Gastroesophageal sphincter (tissue), 4 donors: ENCODE data around the gene CTNNA3. TPM values are rescaled to one million over a fixed set of nuclear protein-coding genes. Genes with fewer than 3 reads are reported as not detected.

Source experiments
- ATAC-seq: fragments of 150-250 bp; one replicate; pipeline ENCODE4 v1.9.1; 2016; ENCODE audit warnings: mild to moderate bottlenecking, moderate library complexity
- H3K27ac ChIP-seq, 4 donors: fragments of 200-600 bp; sonication (generic) in 3 of 4; 1 replicate in 3 of 4; 2 replicates in 1 of 4; pipeline ENCODE4 v1.5.1; 2016 to 2019
- H3K27me3 ChIP-seq: fragments of 200-600 bp; sonication (generic); one replicate; pipeline ENCODE4 v1.5.1; 2019
- H3K36me3 ChIP-seq, 2 donors: fragments of 200-600 bp; sonication (generic); one replicate each; pipeline ENCODE4 v1.5.1; 2019; ENCODE audit warnings: control low read depth in 1 of 2
- H3K4me1 ChIP-seq, 3 donors: fragments of 200-600 bp; sonication (generic); 1 replicate in 2 of 3; 2 replicates in 1 of 3; pipeline ENCODE4 v1.5.1; 2016 to 2019; ENCODE audit warnings: control low read depth in 2 of 3
- H3K4me3 ChIP-seq, 2 donors: fragments of 200-600 bp; sonication (generic); one replicate each; pipeline ENCODE4 v1.5.1; 2019; ENCODE audit warnings: mild to moderate bottlenecking in 1 of 2, moderate library complexity in 1 of 2
- H3K9me3 ChIP-seq, 3 donors: fragments of 200-600 bp; sonication (generic); one replicate each; pipeline ENCODE4 v1.5.1; 2017 to 2019; ENCODE audit warnings: control low read depth in 2 of 3
- CTCF ChIP-seq, 4 experiments: fragments of 200-600 bp in 2 of 4; fragments of 450-650 bp in 2 of 4; sonication (generic) in 1 of 4; IDR thresholded peaks; one replicate each; pipeline ENCODE4 v1.5.1; 2017 to 2019; ENCODE audit warnings: antibody characterized with exemption in 4 of 4, mild to moderate bottlenecking in 2 of 4, moderate library complexity in 2 of 4
- EP300 ChIP-seq: sonication (generic); formaldehyde crosslinking; IDR thresholded peaks from one replicate; pipeline ENCODE4 v1.6.1; 2017; ENCODE audit warnings: antibody characterized with exemption, mild to moderate bottlenecking
- POLR2A ChIP-seq, 2 donors: fragments of 450-650 bp; IDR thresholded peaks; one replicate each; pipeline ENCODE4 v1.6.1; 2017; ENCODE audit warnings: antibody characterized with exemption in 2 of 2, mild to moderate bottlenecking in 2 of 2, moderate library complexity in 1 of 2
- POLR2AphosphoS5 ChIP-seq: sonication (generic); formaldehyde crosslinking; IDR thresholded peaks from one replicate; pipeline ENCODE4 v1.6.1; 2017; ENCODE audit warnings: antibody characterized with exemption
- WGBS, 2 donors: methylation state at CpG; one replicate each; pipeline ENCODE4 v1.1.5; 2018; ENCODE audit warnings: low coverage in 1 of 2; 5-methylcytosine and 5-hydroxymethylcytosine counted together
- total RNA-seq, 4 donors: library from RNA; depleted of rRNA; stranded (reverse); fragments of >200 nt; gene quantifications; one replicate each; pipeline ENCODE4 v1.1.0, GENCODE V29; 2016

Gene CTNNA3
- total RNA-seq, 4 donors from 2014 or later, result 5.1 to 22.0 (median 13.8) TPM

GRCh38 chr10:66294538-66294937, 1401.5 kb downstream of the CTNNA3 start:
- no peaks in the 10 kb centered on the region for H3K36me3 ChIP-seq
- H3K27me3 ChIP-seq, result no peaks in the 10 kb centered on the region
- H3K27ac ChIP-seq, result no peak overlapping the region
- WGBS, 2 donors, result 64 to 70% methylated on average over 3 of the region's 3 CpGs
- ATAC-seq, result no peak
- H3K4me1 ChIP-seq, result no peaks in the 10 kb centered on the region
- H3K4me3 ChIP-seq, result no peak overlapping the region
- TF ChIP-seq POLR2AphosphoS5 (no peak), CTCF (IDR thresholded peaks at IDR 0.05) (no peak), EP300 (no peak), POLR2A (IDR thresholded peaks at IDR 0.05) (no peak)
- no peaks in the 10 kb centered on the region for H3K9me3 ChIP-seq

GRCh38 chr10:66292922-66293321, 1403.1 kb downstream of the CTNNA3 start:
- H3K27ac ChIP-seq, result no peak overlapping the region
- no peak for ATAC-seq
- H3K4me3 ChIP-seq, result no peak overlapping the region
- no peaks in the 10 kb centered on the region for H3K4me1 ChIP-seq
- TF ChIP-seq EP300 (no peak), POLR2A (IDR thresholded peaks at IDR 0.05) (no peak), CTCF (IDR thresholded peaks at IDR 0.05) (no peak), POLR2AphosphoS5 (no peak)
- no peaks in the 10 kb centered on the region for H3K9me3 ChIP-seq
- H3K27me3 ChIP-seq, result no peaks in the 10 kb centered on the region
- H3K36me3 ChIP-seq, result no peaks in the 10 kb centered on the region

- no peaks in the 10 kb centered on the region for H3K4me1 ChIP-seq
- no peaks in the 10 kb centered on the region for H3K36me3 ChIP-seq
- no peaks in the 10 kb centered on the region for H3K27me3 ChIP-seq
- H3K4me3 ChIP-seq, result no peak overlapping the region
- TF ChIP-seq CTCF (IDR thresholded peaks at IDR 0.05), result no peak
- no peak for TF ChIP-seq POLR2A (IDR thresholded peaks at IDR 0.05)
- no peak for TF ChIP-seq POLR2AphosphoS5
- TF ChIP-seq EP300, result no peak
- no peak overlapping the region for H3K27ac ChIP-seq
- no peaks in the 10 kb centered on the region for H3K9me3 ChIP-seq
- 42 to 100% methylated on average over 1 of the region's 1 CpG for WGBS, 2 donors
- ATAC-seq, result no peak
Observed at GRCh38 chr10:66292456-66292855, 1403.5 kb downstream of the CTNNA3 start.

- Histone ChIP-seq H3K9me3 (no peaks in the 10 kb centered on the region), H3K27ac (no peak overlapping the region), H3K4me1 (no peaks in the 10 kb centered on the region), H3K36me3 (no peaks in the 10 kb centered on the region), H3K4me3 (no peak overlapping the region), H3K27me3 (no peaks in the 10 kb centered on the region)
- TF ChIP-seq POLR2AphosphoS5 (no peak), CTCF (IDR thresholded peaks at IDR 0.05) (no peak), EP300 (no peak), POLR2A (IDR thresholded peaks at IDR 0.05) (no peak)
- WGBS, 2 donors, result 81% methylated on average over 2 of the region's 2 CpGs
- no peak for ATAC-seq
Observed at GRCh38 chr10:66291133-66291532, 1404.9 kb downstream of the CTNNA3 start.

- Histone ChIP-seq H3K36me3 (no peaks in the 10 kb centered on the region), H3K4me1 (no peaks in the 10 kb centered on the region), H3K9me3 (no peaks in the 10 kb centered on the region), H3K27ac (no peak overlapping the region), H3K4me3 (no peak overlapping the region), H3K27me3 (no peaks in the 10 kb centered on the region)
- TF ChIP-seq POLR2AphosphoS5 (no peak), EP300 (no peak), POLR2A (IDR thresholded peaks at IDR 0.05) (no peak)
- ATAC-seq, result no peak
Observed at GRCh38 chr10:66284621-66285020, 1411.4 kb downstream of the CTNNA3 start.
